ENCODE data around the gene DIAPH1.
"Not testable (repeated sequence)": the region's sequence is repeated elsewhere in the genome, so short reads cannot be mapped to it uniquely, and the experiment has no call there.

The DIAPH1 gene

GRCh38 chr5:141639357-141640050 is 20.7 kb upstream of the DIAPH1 start:
- no peak for DNase-seq

GRCh38 chr5:141638771-141639170 is 20.0 kb upstream of the DIAPH1 start:
- no peak for DNase-seq

GRCh38 chr5:141637767-141638419 is 19.1 kb upstream of the DIAPH1 start:
- no peak for DNase-seq

- DNase-seq: no peak
Observed at GRCh38 chr5:141637123-141637766, 18.4 kb upstream of the DIAPH1 start.

GRCh38 chr5:141636413-141637122 is 17.8 kb upstream of the DIAPH1 start, which contains the start of the genes HDAC3 and RELL2:
Gene HDAC3 (minus strand): TSS chr5:141636849. CDS start chr5:141636790, 59 bp downstream.
Gene RELL2 (plus strand): TSS chr5:141636997. CDS start chr5:141638226, 1,229 bp downstream.
- DNase-seq: peak; percentile 90

GRCh38 chr5:141636106-141636412 is 17.3 kb upstream of the DIAPH1 start:
- no peak for DNase-seq

GRCh38 chr5:141635646-141636045 is 16.8 kb upstream of the DIAPH1 start:
- DNase-seq: no peak

GRCh38 chr5:141634720-141635119 is 15.9 kb upstream of the DIAPH1 start:
- no peak for DNase-seq

- DNase-seq: no peak
Observed at GRCh38 chr5:141633871-141634561, 15.2 kb upstream of the DIAPH1 start.

- DNase-seq: no peak
Observed at GRCh38 chr5:141632650-141633049, 13.8 kb upstream of the DIAPH1 start.

- no peak for DNase-seq
Observed at GRCh38 chr5:141630570-141631140, 11.9 kb upstream of the DIAPH1 start.

GRCh38 chr5:141628175-141628788 is 9.5 kb upstream of the DIAPH1 start:
- no peak for DNase-seq

- no peak for DNase-seq
Observed at GRCh38 chr5:141623611-141624010, 4.8 kb upstream of the DIAPH1 start.

- DNase-seq: no peak
Observed at GRCh38 chr5:141623186-141623585, 4.4 kb upstream of the DIAPH1 start.

- DNase-seq: no peak
Observed at GRCh38 chr5:141618030-141618803, 583 bp downstream of the DIAPH1 start.

- DNase-seq: no peak
Observed at GRCh38 chr5:141617682-141618029, 1.1 kb downstream of the DIAPH1 start.

GRCh38 chr5:141617128-141617527 is 1.7 kb downstream of the DIAPH1 start:
- DNase-seq: no peak

- no peak for DNase-seq
Observed at GRCh38 chr5:141615991-141616720, 2.6 kb downstream of the DIAPH1 start.

GRCh38 chr5:141613344-141613743 is 5.5 kb downstream of the DIAPH1 start:
- no peak for DNase-seq

- no peak for DNase-seq
Observed at GRCh38 chr5:141611289-141611688, 7.5 kb downstream of the DIAPH1 start.

GRCh38 chr5:141609921-141610320 is 8.9 kb downstream of the DIAPH1 start:
- DNase-seq: not testable (repeated sequence)

All from GOT3 (cell line).